GM12874 (cell line): Measurements from ENCODE around the gene RRP1B.

Experiments used
- CTCF ChIP-seq: IDR thresholded peaks from 2 replicates; pipeline ENCODE4 v1.5.1; 2011; ENCODE audit warnings: low read depth, mild to moderate bottlenecking, control low read depth, low read length, moderate library complexity; ENCODE audit not compliant: insufficient read depth

RRP1B gene

GRCh38 chr21:43664358-43664757 is 5.0 kb downstream of the RRP1B start:
- TF ChIP-seq CTCF = no peak

GRCh38 chr21:43665879-43666278 is 6.5 kb downstream of the RRP1B start:
- no peak for TF ChIP-seq CTCF

- no peak for TF ChIP-seq CTCF
Observed at GRCh38 chr21:43667191-43667904, 8.0 kb downstream of the RRP1B start.

GRCh38 chr21:43669828-43670605 is 10.7 kb downstream of the RRP1B start:
- TF ChIP-seq CTCF = no peak

GRCh38 chr21:43675871-43676270 is 16.5 kb downstream of the RRP1B start:
- TF ChIP-seq CTCF = no peak

GRCh38 chr21:43676391-43676790 is 17.0 kb downstream of the RRP1B start:
- TF ChIP-seq CTCF = no peak

GRCh38 chr21:43679951-43680350 is 20.6 kb downstream of the RRP1B start:
- TF ChIP-seq CTCF = no peak
